Stimulated activated CD4-positive, alpha-beta T cell treated with anti-CD3 and anti-CD28 coated beads, Interleukin-15, amount 100 ng/mL, for 24 hours (primary cell): ENCODE measurements around the gene PPP2R2C.

Experiments used
- DNase-seq: peaks from one replicate; pipeline ENCODE4 v3.0.0-alpha.2; 2020

The PPP2R2C gene

GRCh38 chr4:6446538-6447451 lies 25.6 kb downstream of the PPP2R2C start:
- DNase-seq: no peak

- no peak for DNase-seq
These were observed 26.3 kb downstream of the PPP2R2C start for GRCh38 chr4:6446130-6446482.

- DNase-seq: no peak
These were observed 26.8 kb downstream of the PPP2R2C start for GRCh38 chr4:6445403-6446129.

- no peak for DNase-seq
These were observed 27.8 kb downstream of the PPP2R2C start for GRCh38 chr4:6444582-6444981.

- DNase-seq: no peak
These were observed 29.1 kb downstream of the PPP2R2C start for GRCh38 chr4:6443035-6444023.

GRCh38 chr4:6442555-6442954 lies 29.9 kb downstream of the PPP2R2C start:
- DNase-seq: no peak

GRCh38 chr4:6441758-6442157 lies 30.7 kb downstream of the PPP2R2C start:
- no peak for DNase-seq

GRCh38 chr4:6441202-6441582 lies 31.2 kb downstream of the PPP2R2C start:
- DNase-seq: no peak

- DNase-seq: no peak
These were observed 31.8 kb downstream of the PPP2R2C start for GRCh38 chr4:6440506-6441201.

GRCh38 chr4:6439120-6439762 lies 33.2 kb downstream of the PPP2R2C start:
- DNase-seq: no peak

GRCh38 chr4:6437826-6438238 lies 34.6 kb downstream of the PPP2R2C start:
- DNase-seq: no peak

- DNase-seq: no peak
These were observed 37.4 kb downstream of the PPP2R2C start for GRCh38 chr4:6435010-6435409.

- no peak for DNase-seq
These were observed 41.5 kb downstream of the PPP2R2C start for GRCh38 chr4:6430927-6431326.

- DNase-seq: no peak
These were observed 44.8 kb downstream of the PPP2R2C start for GRCh38 chr4:6427439-6428090.

- DNase-seq: no peak
These were observed 45.6 kb downstream of the PPP2R2C start for GRCh38 chr4:6426571-6427438.

GRCh38 chr4:6425911-6426310 lies 46.5 kb downstream of the PPP2R2C start:
- no peak for DNase-seq

GRCh38 chr4:6425336-6425735 lies 47.1 kb downstream of the PPP2R2C start:
- no peak for DNase-seq

GRCh38 chr4:6424425-6424824 lies 48.0 kb downstream of the PPP2R2C start:
- DNase-seq: no peak

GRCh38 chr4:6423575-6423974 lies 48.8 kb downstream of the PPP2R2C start:
- DNase-seq: no peak

GRCh38 chr4:6422866-6423265 lies 49.5 kb downstream of the PPP2R2C start:
- no peak for DNase-seq
